ENCODE results near the gene GCGR.

- no peak for TF ChIP-seq CTCF (optimal IDR thresholded peaks at IDR 0.05 in 1 of 3, IDR thresholded peaks at IDR 0.05 in 1 of 3, conservative IDR thresholded peaks at IDR 0.05 in 1 of 3; ENCODE audit: extremely low read depth in 1 of 3, insufficient read depth in 2 of 3, low read length in 3 of 3)
- no peak for TF ChIP-seq EZH2 (IDR thresholded peaks at IDR 0.05; ENCODE audit: low read length)
These were observed 30.2 kb downstream of the GCGR start for GRCh38 chr17:81833921-81834830.

Measured in keratinocyte (primary cell).